ENCODE measurements around the gene SNX4. TPM values are rescaled to one million over a fixed set of nuclear protein-coding genes. Genes with fewer than 3 reads are reported as not detected.

Gene SNX4
- total and polyA plus RNA-seq, 2 of the 4 experiments (the other 2 are of a cell fraction) = 10.7 to 25.6 TPM

DNA sequence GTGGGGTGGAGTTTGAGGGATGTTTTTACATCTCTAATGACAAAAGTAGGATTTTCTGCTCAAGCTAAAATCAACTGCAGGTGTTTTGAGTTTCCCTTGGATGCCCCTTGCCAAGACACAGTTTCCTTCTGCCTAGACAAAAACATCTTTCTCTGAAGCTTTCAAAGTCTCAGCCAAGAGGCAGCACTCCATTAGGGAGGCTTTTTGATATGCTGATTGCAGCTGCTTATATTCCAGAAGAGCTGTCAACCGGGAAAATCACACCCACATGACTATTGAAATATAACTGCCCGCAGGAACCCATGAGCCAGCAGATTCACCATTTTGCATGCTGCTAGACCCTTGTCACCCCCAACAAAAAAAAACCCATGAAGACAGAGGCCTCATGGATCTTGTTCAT lies 117.4 kb downstream of the SNX4 start:
- Histone ChIP-seq H4K5ac (ENCODE audit: low read depth, low read length) (no peak overlapping the region), H3K4ac (ENCODE audit: low read depth, low read length) (no peak overlapping the region), H3K18ac (ENCODE audit: low read depth, low read length) (no peak overlapping the region), H4K91ac (ENCODE audit: insufficient read depth, low read depth, low read length) (no peak overlapping the region), H2BK15ac (ENCODE audit: low read depth, low read length) (no peak overlapping the region), H3K9me1 (ENCODE audit: insufficient read depth, low read length) (peaks cover 3% of the 10 kb centered on the region; the same call in 1 of the 2 replicates), H3K14ac (replicated peaks; ENCODE audit: low read depth, low read length) (no peak overlapping the region), H2AK5ac (ENCODE audit: low read depth, low read length) (no peak overlapping the region), H2BK120ac (ENCODE audit: low read depth, low read length) (peak overlapping the region; percentile 50; the same call in 1 of the 2 replicates), H3K56ac (ENCODE audit: extremely low read depth, insufficient read depth, low read length) (no peak overlapping the region), H2AFZ (replicated peaks; ENCODE audit: low read length, poor library complexity) (no peak overlapping the region), H4K20me1 (ENCODE audit: insufficient read depth, low read length) (no peaks in the 10 kb centered on the region), H4K8ac (ENCODE audit: low read depth in 2 of 2, low read length in 2 of 2) (no peak overlapping the region), H3K9ac (ENCODE audit: low read depth, low read length) (no peak overlapping the region), H3K79me1 (ENCODE audit: low read depth in 1 of 2, low read length in 2 of 2) (no peaks in the 10 kb centered on the region), H3K23ac (ENCODE audit: low read depth, low read length) (no peak overlapping the region), H2BK20ac (ENCODE audit: low read depth, low read length) (peak overlapping the region; percentile 53; the same call in 1 of the 2 replicates), H3K4me3 (ENCODE audit: insufficient read depth, low read depth, low read length) (no peak overlapping the region), H3K4me2 (ENCODE audit: low read depth, low read length) (no peak overlapping the region), H3K36me3 (ENCODE audit: control insufficient read depth, insufficient read depth, low read length) (no peaks in the 10 kb centered on the region), H3K27me3 (ENCODE audit: control insufficient read depth, insufficient read depth, low read length) (no peaks in the 10 kb centered on the region; the same call in 1 of the 2 replicates), H3K9me3 (ENCODE audit: control insufficient read depth, insufficient read depth, low read length) (no peaks in the 10 kb centered on the region), H2BK5ac (ENCODE audit: low read depth, low read length, poor library complexity, severe bottlenecking) (no peak overlapping the region), H3K4me1 (ENCODE audit: control insufficient read depth, insufficient read depth, low read length) (peaks cover 7% of the 10 kb centered on the region; the same call in 1 of the 2 replicates), H2AK9ac (replicated peaks; ENCODE audit: low read depth, low read length, poor library complexity) (no peak overlapping the region), H3K27ac (ENCODE audit: insufficient read depth, low read length) (no peak overlapping the region)
- in situ Hi-C loops (cut with MboI; ENCODE audit: low sequenced_read_pairs) = no loop called here
- intact Hi-C loops (cut with micrococcal nuclease) = no loop called here
- ATAC-seq (ENCODE audit: low read depth) (no peak), DNase-seq (no peak)
- POLR2A ChIA-PET (ENCODE audit: unreplicated experiment) = interaction anchor here (0.7 kb wide), 1 partner anchor 342 kb away, joined by 11 read pairs; no protein-coding TSS in a partner anchor
- dilution Hi-C loops (cut with HindIII; ENCODE audit: low sequenced_read_pairs, unreplicated experiment) = no loop called here
- TF ChIP-seq, protein P1, sequence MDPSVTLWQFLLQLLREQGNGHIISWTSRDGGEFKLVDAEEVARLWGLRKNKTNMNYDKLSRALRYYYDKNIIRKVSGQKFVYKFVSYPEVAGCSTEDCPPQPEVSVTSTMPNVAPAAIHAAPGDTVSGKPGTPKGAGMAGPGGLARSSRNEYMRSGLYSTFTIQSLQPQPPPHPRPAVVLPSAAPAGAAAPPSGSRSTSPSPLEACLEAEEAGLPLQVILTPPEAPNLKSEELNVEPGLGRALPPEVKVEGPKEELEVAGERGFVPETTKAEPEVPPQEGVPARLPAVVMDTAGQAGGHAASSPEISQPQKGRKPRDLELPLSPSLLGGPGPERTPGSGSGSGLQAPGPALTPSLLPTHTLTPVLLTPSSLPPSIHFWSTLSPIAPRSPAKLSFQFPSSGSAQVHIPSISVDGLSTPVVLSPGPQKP (IDR thresholded peaks at IDR 0.05; ENCODE audit: borderline replicate concordance, low read depth, low read length) = no peak
- TF ChIP-seq USF2 (IDR thresholded peaks at IDR 0.05; ENCODE audit: low read depth, low read length) = no peak
- no peak for TF ChIP-seq RCOR1 (IDR thresholded peaks at IDR 0.05; ENCODE audit: insufficient replicate concordance, low read length)
- no peak for TF ChIP-seq MXI1 (IDR thresholded peaks at IDR 0.05; ENCODE audit: borderline replicate concordance, low read depth, low read length)
- TF ChIP-seq POLR2A (IDR thresholded peaks at IDR 0.05; ENCODE audit: low read depth, low read length) = no peak
- no peak for TF ChIP-seq CTCF (conservative IDR thresholded peaks at IDR 0.05; ENCODE audit: low read depth, low read length)
- TF ChIP-seq RAD21 (IDR thresholded peaks at IDR 0.05; ENCODE audit: low read length) = no peak
- no peak for TF ChIP-seq NFE2L2 (IDR thresholded peaks at IDR 0.05; ENCODE audit: low read depth, low read length)
- WGBS, 2 experiments (ENCODE audit: extremely low coverage in 2 of 2, insufficient read length in 1 of 2) = no CpG with 5 or more reads among the region's 2 CpGs
- CTCF ChIA-PET = interaction anchor here (0.6 kb wide), 1 partner anchor 36 kb away, joined by 3 read pairs; no protein-coding TSS in a partner anchor
- no TSS peak for BruUV-seq (replicated peaks)
